Neural cell (in vitro differentiated cells): Measurements from ENCODE around the gene PIK3C2G.

ENCODE experiments used
- CTCF ChIP-seq: fragments of 450-650 bp; IDR thresholded peaks from 2 replicates; pipeline ENCODE4 v1.5.1; 2014; ENCODE audit warnings: antibody characterized with exemption, mild to moderate bottlenecking, moderate library complexity; ENCODE audit not compliant: poor library complexity, severe bottlenecking
- EP300 ChIP-seq: fragments of 450-650 bp; conservative IDR thresholded peaks from 2 replicates; pipeline ENCODE4 v1.6.1; 2014; ENCODE audit warnings: antibody characterized with exemption, mild to moderate bottlenecking, moderate library complexity; ENCODE audit not compliant: poor library complexity, severe bottlenecking
- EZH2 ChIP-seq: fragments of 200-600, 300-800 bp; shearing (Covaris generic), sonication (generic); IDR thresholded peaks from 2 replicates; pipeline ENCODE4 v1.6.1; 2014; ENCODE audit warnings: antibody characterized with exemption, low read length, borderline replicate concordance, mild to moderate bottlenecking; ENCODE audit not compliant: insufficient read depth, poor library complexity, severe bottlenecking

GRCh38 chr12:18430425-18431048 is 169.2 kb downstream of the PIK3C2G start:
- peak; percentile 48 for TF ChIP-seq CTCF
- no peak for TF ChIP-seq EZH2
- no peak for TF ChIP-seq EP300
